Measurements from ENCODE around the gene ZNF846.
"Not testable (repeated sequence)": the region's sequence is repeated elsewhere in the genome, so short reads cannot be mapped to it uniquely, and the experiment has no call there.

ZNF846 gene

DNA sequence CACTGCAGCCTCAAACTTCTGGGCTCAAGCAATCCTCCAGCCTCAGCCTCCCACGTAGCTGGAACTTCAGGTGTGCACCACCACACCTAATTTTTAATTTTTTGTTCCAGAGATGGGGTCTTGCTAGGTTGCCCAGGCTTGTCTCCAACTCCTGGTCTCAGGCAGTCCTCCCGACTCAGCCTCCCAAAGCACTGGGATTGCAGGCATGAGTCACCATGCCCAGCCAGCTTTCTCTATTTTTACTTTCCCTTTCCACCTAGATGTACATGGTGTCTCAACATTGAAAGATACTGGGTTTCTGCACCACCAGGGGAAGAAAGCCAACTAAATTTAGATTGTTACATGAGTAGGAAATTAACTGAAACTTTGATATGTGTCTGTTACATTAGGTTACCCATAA lies 13.8 kb upstream of the ZNF846 start:
- no peak for DNase-seq

DNA sequence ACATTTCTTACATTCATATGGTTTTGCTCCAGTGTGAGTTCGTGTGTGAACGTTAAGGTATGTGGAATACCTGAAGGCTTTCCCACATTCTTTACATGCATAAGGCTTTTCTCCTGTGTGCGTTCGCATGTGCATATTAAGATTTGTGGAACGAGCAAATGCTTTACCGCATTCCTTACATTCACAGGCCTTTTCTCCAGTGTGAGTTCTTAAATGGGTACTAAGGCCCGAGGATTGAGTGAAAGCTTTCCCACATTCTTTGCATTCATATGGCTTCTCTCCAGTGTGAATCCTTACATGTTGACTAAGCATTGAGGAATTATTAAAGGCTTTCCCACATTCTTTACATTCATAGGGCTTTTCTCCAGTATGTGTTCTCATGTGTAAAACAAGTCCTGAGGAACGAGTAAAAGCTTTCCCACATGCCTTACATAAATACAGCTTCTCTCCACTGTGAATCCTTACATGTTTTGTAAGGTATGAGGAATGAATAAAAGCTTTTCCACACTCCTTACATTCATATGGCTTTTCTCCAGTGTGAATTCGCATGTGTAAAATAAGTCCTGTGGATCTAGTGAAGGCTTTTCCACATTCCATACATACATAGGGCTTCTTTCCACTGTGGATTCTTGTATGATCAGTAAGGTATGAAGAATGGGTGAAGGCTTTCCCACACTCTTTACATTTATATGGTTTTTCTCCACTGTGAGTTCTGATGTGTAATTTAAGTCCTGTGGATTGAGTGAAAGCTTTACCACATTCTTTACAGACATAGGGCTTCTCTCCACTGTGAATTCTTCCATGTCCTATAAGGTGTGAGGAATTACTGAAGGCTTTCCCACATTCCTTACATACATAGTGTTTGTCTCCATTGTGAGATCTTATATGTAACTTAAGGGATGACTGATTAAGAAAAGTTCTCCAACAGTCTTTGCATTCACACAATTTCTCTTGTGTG lies 10.7 kb downstream of the ZNF846 start:
- no peak for DNase-seq

DNA sequence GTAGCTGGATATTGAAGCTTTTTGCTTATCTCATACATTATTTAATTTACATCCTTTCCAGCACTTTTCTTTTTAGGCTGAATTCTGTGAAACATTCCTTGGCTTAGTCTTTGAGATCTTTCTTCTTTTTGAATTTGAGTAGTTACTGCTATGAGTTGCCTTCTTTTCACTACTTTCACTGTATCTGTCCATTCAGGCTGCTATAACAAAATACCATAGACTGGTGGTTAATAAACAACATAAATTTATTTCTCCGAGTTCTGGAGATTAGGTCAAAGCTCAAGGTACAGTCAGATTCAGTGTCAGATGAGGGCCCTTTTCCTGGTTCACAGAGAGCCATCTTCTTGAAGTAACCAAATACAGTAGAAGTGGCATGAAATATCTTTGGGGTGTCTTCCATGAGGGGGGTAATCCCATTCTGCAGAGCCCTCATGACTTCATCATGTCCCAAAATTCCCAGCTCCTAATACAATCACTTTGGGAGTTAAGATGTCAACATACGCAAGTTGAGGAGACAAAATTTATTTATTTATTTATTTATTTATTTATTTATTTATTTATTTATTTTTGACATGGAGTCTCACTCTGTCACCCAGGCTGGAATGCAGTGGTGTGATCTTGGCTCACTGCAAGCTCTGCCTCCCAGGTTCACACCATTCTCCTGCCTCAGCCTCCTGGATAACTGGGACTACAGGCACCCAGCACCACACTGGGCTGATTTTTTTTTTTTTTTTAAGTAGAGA lies 15.7 kb downstream of the ZNF846 start:
- no peak for DNase-seq

DNA sequence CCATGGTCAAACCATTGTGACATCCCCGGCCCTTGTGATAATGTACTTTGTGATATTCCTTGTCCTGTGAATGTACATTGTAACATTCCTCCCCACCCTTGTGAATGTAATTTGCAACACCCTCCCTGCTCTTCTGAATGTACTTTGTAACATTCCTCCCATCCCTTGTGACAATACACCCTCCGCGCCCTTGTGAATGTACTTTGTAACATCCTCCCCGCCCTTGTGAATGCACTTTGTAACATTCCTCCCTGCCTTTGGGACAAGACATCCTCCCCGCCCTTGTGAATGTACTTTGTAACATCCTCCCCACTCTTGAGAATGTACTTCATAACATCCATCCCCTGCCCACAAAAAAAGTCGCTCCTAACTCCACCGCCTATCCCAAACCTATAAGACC lies 17.1 kb downstream of the ZNF846 start:
- no peak for DNase-seq

DNA sequence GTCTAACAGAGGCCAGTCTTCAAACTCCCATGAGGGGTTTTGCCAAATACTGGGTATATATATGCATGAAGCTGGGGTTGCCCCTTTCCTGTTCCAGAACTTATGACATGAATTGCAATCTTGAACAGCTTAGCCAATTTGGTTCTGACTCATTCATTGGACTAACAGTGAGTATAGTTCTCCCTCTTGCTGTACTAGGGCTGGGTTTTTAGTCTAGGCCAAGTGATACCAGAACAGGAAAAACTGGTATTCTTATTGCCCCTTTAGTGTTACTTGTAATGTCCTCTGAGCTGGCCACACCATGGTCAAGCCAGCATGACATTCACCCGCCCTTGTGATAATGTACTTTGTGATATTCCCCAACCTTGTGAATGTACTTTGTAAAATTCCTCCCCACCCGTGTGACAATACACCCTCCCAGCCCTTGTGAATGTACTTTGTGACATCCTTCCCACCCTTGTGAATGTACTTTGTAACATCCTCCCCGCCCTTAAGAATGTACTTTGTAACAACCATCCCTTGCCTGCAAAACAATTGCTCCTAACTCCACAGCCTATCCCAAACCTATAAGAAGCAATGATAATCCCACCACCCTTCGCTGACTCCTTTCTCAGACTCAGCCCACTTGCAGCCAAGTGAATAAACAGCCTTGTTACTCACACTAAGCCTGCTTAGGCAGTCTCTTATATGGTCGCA lies 26.9 kb downstream of the ZNF846 start:
- no peak for DNase-seq

DNA sequence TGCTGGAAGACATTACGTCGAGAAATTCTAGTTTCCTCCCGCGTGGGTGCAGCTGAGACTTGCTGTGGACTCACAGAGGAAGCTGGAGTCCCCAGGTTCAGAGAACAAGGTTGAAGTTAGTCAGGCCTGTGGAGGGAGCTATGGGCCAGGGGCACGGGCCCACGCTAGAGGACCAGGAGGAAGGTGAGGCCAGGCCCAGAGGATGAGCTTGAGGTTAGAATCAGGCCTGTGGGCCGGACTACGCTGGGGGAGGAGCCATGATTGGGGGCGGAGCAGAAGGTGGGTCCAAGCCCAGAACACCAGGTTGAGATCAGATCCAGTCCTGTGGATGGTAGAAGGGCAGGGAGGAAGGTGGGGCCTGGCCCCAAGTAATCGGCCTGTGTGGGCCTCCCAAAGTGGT lies 32.6 kb downstream of the ZNF846 start:
- DNase-seq: no peak

DNA sequence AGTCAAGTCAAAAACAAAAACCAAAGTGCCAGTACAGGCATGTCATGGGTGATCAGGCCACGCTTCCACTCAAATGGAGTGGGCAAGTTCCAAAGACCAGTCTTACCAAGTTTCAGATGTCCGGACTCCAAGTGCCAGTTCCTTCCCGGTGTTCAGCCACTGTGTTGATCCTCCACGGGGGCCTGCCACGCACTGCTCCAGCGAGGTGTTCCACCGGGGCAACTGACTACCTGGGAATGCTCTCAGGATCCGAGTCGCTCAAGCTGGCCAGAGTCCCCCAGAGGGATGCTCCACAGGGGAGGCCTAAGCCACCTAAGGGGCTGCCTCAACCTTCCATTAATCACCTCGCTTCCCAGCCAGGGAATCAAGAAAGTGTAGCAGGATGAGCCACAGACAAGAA lies 38.5 kb downstream of the ZNF846 start:
- DNase-seq: not testable (repeated sequence)

DNA sequence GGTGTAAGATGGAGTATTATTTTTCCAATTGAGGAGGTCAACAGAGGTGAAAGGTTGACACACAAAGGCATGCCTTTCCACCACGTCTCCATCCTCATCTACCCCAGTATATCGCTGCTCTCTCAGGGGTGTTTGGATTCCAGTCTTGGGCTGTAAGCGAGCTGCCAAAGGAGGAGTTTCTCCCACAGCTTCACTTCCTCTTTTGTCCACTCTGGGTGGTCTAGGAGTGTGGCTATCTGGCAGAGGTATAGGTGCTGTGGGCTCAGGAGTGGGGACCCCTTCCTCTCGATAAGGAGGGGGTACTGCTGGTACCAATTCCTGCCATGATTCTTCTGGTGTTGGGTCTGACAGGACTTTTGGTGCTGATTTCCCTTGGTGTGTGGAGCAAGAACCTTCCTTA lies 39.4 kb downstream of the ZNF846 start:
- no peak for DNase-seq

DNA sequence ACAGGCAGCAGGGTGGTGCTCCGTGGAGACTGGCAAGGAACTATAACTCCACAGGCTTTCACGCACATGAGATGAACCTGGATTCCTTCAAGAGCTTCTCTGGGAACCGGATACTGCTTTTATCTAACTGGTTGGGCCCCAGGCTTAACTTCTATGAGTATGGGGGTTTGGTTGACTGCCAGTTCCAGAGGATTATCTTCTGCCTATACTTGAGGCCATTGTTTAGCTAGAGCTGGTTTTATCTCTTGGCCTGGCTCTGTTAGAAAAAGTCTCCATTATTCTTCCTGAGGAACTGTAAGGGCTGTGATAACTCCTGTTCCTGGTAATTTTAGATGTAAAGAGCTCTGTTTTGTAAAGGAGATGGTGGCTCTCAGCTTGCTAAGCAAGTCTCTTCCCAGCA lies 40.9 kb downstream of the ZNF846 start:
- DNase-seq: no peak

DNA sequence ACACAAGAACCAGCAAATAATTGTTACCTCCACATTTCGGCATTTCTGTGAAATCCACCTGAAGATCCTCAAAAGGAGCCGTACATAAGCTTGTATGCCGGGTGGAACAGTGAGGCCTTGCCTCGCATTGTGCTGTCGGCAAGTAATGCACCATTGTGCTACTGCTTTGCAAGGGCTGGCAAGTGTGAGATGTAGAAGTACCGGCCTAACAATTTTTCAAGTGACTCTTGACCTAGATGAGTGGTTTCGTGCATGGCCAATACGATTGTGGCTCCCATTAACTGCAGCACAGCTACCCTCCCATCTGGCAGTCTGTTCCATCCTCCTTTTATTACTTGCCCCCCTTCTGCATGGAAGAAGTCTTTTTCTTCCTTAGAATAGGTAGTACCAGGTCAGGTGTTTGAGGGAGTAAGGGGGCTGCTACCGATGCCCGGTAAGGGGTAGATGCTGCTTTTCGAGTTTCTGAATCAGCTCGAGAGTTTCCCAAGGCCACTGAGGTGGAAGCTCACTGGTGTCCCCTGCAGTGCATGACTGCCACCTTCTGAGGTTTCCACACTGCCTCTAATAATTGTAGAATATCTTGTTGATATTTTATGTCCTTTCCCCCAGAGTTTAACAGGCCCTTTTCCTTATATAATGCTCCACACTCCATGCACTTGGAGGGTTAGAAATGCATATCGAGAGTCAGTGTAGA lies 42.9 kb downstream of the ZNF846 start:
- DNase-seq: not testable (repeated sequence)

DNA sequence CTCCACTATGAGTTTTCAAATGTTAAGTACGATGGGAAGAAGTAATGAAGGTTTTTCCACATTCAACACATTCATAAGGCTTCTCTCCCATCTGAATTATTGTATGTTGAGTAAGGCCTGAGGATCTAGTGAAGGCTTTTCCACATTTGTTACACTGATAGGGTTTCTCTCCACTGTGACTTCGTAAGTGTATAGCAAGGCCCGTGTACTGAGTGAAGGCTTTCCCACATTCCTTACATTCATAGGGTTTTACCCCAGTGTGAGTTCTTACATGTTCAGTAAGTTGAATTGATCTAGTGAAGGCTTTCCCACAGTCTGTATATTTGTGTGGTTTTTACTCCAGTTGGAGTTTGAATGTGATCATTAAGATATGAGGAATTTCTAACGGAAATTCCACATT lies 44.4 kb downstream of the ZNF846 start:
- DNase-seq: no peak

DNA sequence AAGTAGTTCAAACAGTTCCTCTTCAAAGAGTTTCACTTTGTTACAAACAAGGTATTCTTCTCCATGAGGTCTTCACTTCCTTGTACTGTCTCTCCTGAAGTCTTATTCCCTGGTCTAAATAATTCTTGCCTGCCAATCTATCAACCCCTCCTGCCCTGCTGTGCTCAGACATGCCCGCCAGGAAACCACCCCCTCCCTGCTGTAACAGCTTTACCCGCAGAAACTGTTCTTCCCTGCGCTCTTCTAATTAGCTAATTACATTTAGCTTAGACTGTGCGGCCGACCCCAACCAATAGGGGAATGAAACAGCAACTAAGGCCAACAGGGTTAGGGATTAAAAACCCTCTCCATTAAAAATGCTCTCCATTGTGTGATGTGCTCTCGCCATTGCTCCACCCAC lies 46.7 kb downstream of the ZNF846 start:
- DNase-seq: no peak

DNA sequence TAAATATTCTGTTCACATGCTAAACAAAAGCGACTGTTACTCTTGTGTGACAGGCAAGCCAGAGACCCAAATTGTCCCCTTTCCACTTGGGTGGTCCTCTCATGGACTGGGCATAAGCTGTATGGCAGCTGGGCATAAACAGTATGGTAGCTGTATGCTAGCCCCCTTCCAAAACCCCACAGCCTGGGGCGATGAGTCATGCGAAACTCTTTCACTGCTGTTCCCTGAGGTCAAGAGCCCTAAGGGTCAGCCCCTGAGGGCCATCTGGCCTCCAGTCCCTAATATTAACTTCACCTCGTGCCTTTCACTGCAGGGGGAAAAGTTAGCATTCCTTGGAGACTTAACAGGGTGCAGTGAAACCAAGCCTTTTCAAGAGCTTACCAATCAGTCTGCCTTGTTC lies 48.0 kb downstream of the ZNF846 start:
- no peak for DNase-seq

DNA sequence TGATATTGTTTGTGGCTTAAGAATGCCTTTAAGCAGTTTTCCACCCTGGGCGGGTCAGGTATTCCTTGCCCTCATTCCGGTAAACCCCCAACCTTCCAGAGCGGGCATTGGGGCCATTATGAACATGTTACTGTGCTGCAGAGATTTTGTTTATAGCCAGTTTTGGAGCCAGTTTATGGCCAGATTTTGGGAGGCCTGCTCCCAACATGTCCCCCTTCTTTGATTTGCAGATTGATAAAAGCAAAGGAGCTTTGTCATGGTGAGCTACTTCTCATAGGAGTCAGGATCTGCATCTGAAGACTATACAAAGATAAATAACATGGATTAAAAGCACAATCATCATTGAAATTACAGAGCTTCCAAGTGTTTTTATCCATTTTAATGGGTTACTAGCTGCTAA lies 56.7 kb downstream of the ZNF846 start:
- no peak for DNase-seq

DNA sequence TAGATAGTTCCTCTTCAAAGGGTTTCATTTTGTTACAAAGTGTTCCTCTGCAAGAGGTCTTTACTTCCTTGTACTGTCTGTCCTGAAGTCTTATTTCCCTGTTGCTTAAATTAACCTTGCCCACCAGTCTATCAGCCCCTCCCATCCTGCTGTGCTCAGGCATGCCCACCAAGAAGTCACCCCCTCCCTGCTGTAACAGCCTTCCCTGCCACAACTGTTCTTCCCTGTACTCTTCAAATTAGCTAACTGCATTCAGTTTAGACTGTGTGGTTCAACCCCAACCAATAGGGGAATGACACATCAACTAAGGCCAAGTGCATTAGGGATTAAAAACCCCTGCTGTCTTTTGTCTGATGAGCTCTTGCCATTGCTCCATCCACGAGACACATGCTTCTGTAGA lies 59.2 kb downstream of the ZNF846 start:
- no peak for DNase-seq

DNA sequence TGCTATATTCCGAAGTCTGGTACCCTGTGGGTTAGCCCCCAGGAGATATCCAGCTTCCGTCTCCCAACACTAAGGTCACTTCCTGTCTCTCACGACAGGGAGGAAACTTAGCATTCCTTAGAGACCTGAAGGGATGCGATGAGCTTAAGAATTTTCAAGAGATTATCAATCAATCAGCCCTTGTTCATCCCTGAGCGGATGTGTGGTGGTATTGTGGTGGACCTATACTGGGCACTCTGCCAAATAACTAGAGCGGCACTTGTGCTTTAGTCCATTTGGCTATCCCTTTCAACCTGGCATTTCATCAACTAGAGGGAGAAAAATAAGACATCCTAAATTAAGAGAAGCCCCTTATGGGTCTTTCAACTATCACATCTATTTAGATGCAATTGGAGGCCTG lies 62.7 kb downstream of the ZNF846 start:
- no peak for DNase-seq

DNA sequence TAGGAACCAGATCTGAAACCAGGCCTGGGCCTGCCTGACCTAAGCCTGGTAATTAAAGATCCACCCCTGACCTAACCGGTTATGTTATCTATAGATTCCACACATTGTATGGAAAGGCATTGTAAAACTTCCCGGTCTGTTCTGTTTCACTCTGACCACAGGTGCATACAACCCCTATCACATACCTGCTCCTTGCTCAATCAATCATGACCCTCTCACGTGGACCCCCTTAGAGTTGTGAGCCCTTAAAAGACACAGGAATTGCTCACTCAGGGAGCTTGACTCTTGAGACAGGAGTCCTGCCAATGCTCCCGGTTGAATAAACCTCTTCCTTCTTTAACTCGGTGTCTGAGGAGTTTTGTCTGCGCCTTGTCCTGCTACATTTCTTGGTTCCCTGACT lies 66.4 kb downstream of the ZNF846 start:
- DNase-seq: no peak
